GM12864 (cell line): ENCODE results near the gene DLGAP1.

ENCODE experiments used
- DNase-seq: peaks from one replicate; pipeline ENCODE4 v3.0.0-alpha.2; 2011; ENCODE audit warnings: low read depth
- H3K4me3 ChIP-seq: 2 replicates; pipeline ENCODE4 v1.5.1; 2011; ENCODE audit warnings: mild to moderate bottlenecking, low read depth, low read length, control low read depth
- CTCF ChIP-seq: IDR thresholded peaks from 2 replicates; pipeline ENCODE4 v1.5.1; 2011; ENCODE audit warnings: low read depth, mild to moderate bottlenecking, moderate library complexity, low read length, control low read depth, inconsistent platforms; ENCODE audit errors: missing control alignments

Gene DLGAP1

GRCh38 chr18:3906116-3906750, 548.9 kb downstream of the DLGAP1 start:
- TF ChIP-seq CTCF = no peak
- H3K4me3 ChIP-seq = no peak overlapping the region
- DNase-seq = no peak

GRCh38 chr18:3903337-3903736, 551.8 kb downstream of the DLGAP1 start:
- DNase-seq = no peak
- H3K4me3 ChIP-seq = no peak overlapping the region
- TF ChIP-seq CTCF = no peak

GRCh38 chr18:3902676-3903075, 552.4 kb downstream of the DLGAP1 start:
- no peak for DNase-seq
- TF ChIP-seq CTCF = no peak

GRCh38 chr18:3901811-3902210, 553.3 kb downstream of the DLGAP1 start:
- H3K4me3 ChIP-seq = no peak overlapping the region
- no peak for TF ChIP-seq CTCF
- DNase-seq = no peak

More at GRCh38 chr18:3902676-3903075, 552.4 kb downstream of the DLGAP1 start:
- H3K4me3 ChIP-seq = no peak overlapping the region

GRCh38 chr18:3901042-3901441, 554.1 kb downstream of the DLGAP1 start:
- DNase-seq = no peak
- no peak overlapping the region for H3K4me3 ChIP-seq
- no peak for TF ChIP-seq CTCF

GRCh38 chr18:3900327-3900726, 554.8 kb downstream of the DLGAP1 start:
- no peak for DNase-seq
- H3K4me3 ChIP-seq = no peak overlapping the region
- TF ChIP-seq CTCF = no peak

GRCh38 chr18:3898861-3899613, 556.1 kb downstream of the DLGAP1 start:
- no peak overlapping the region for H3K4me3 ChIP-seq

More at GRCh38 chr18:3898861-3899613, 556.1 kb downstream of the DLGAP1 start:
- no peak for TF ChIP-seq CTCF
- no peak for DNase-seq
